Lower leg skin (tissue), 4 donors: ENCODE measurements around the gene FNIP2. TPM values are rescaled to one million over a fixed set of nuclear protein-coding genes. Genes with fewer than 3 reads are reported as not detected.

Experiments
- DNase-seq, 2 donors: peaks; one replicate each; pipeline ENCODE4 v3.0.0-alpha.2; 2019; ENCODE audit warnings: low spot score in 2 of 2
- H3K4me3 ChIP-seq: fragments of 200-600 bp; sonication (generic); 2 replicates; pipeline ENCODE4 v1.5.1; 2017; ENCODE audit warnings: mild to moderate bottlenecking, low read depth; ENCODE audit not compliant: poor library complexity, severe bottlenecking
- CTCF ChIP-seq, 3 donors: fragments of 450-650 bp; IDR thresholded peaks; one replicate each; pipeline ENCODE4 v1.5.1; 2016; ENCODE audit warnings: antibody characterized with exemption in 3 of 3, mild to moderate bottlenecking in 3 of 3, moderate library complexity in 2 of 3
- POLR2A ChIP-seq, 2 donors: fragments of 450-650 bp; IDR thresholded peaks; one replicate each; pipeline ENCODE4 v1.6.1; 2016 to 2017; ENCODE audit warnings: antibody characterized with exemption in 2 of 2, mild to moderate bottlenecking in 1 of 2, moderate library complexity in 1 of 2
- WGBS, 2 donors: methylation state at CpG; one replicate each; pipeline ENCODE4 v1.1.5; 2018; 5-methylcytosine and 5-hydroxymethylcytosine counted together
- intact Hi-C: fragments of 100-400 bp; cut with DNase I; formaldehyde crosslinking; loops from one replicate; pipeline ENCODE4 v1.15.0; 2023; ENCODE audit warnings: low total_unique reads
- total RNA-seq, 4 donors: library from RNA; depleted of rRNA; stranded (reverse); fragments of >200 nt; gene quantifications; one replicate each; pipeline ENCODE4 v1.1.0, GENCODE V29; 2016

FNIP2 gene
- total RNA-seq, 4 donors from 2014 or later, result 20.5 to 47.5 (median 38.8) TPM

- TF ChIP-seq CTCF (IDR thresholded peaks at IDR 0.05), result no peak
- no peak for TF ChIP-seq POLR2A (IDR thresholded peaks at IDR 0.05)
- intact Hi-C loops, result loop anchor here (5.0 kb wide), 2 partner anchors 117 to 323 kb away; no protein-coding TSS in a partner anchor
- DNase-seq, result no peak
- no peak overlapping the region for H3K4me3 ChIP-seq
- 80 to 85% methylated on average over 2 of the region's 2 CpGs for WGBS, 2 donors
Measured at GRCh38 chr4:158849681-158850080, 80.9 kb downstream of the FNIP2 start.

GRCh38 chr4:158850371-158850770 lies 81.5 kb downstream of the FNIP2 start:
- TF ChIP-seq CTCF (IDR thresholded peaks at IDR 0.05), result no peak
- no peak for DNase-seq
- H3K4me3 ChIP-seq, result no peak overlapping the region
- intact Hi-C loops, result loop anchor here (5.0 kb wide), 1 partner anchor 322 kb away; no protein-coding TSS in a partner anchor

- TF ChIP-seq POLR2A (IDR thresholded peaks at IDR 0.05), result no peak
- TF ChIP-seq CTCF (IDR thresholded peaks at IDR 0.05), result no peak
- 46 to 49% methylated on average over 7 of the region's 7 CpGs for WGBS, 2 donors
- intact Hi-C loops, result loop anchor here (5.0 kb wide), 1 partner anchor 321 kb away; no protein-coding TSS in a partner anchor
- no peak overlapping the region for H3K4me3 ChIP-seq
- peak in 1 of 2 donors; percentile 49 for DNase-seq
Measured at GRCh38 chr4:158850800-158851644, 82.2 kb downstream of the FNIP2 start.

- H3K4me3 ChIP-seq, result no peak overlapping the region
- 91 to 96% methylated on average over 6 of the region's 6 CpGs for whole genome bisulfite sequencing, 2 donors
- intact Hi-C loops, result loop anchor here (5.0 kb wide), 1 partner anchor 318 kb away; no protein-coding TSS in a partner anchor
- TF ChIP-seq POLR2A (IDR thresholded peaks at IDR 0.05), result no peak
- TF ChIP-seq CTCF (IDR thresholded peaks at IDR 0.05), result no peak
- DNase-seq, result no peak
Measured at GRCh38 chr4:158854236-158854635, 85.4 kb downstream of the FNIP2 start.

DNA sequence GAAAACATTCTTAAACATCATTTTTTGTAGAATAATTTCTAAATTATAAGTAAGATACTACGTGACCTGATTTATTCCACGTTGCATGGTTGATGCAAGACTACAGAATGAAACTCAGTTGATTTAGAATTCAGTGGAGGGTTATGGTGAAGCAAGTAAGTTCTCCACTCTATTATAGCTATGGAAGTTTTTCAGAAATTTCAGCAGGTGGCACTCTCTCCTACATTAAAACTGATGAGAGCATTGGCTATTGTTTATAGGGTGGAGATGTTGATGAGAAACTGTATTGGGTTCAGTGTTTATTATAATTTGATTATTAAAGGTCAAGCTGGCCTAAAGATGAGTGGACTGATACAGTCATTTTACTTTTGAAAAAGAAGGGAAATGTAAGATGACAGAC lies 88.0 kb downstream of the FNIP2 start:
- no peak overlapping the region for H3K4me3 ChIP-seq
- no peak for DNase-seq
- intact Hi-C loops, result no loop called here
- TF ChIP-seq CTCF (IDR thresholded peaks at IDR 0.05) (no peak), POLR2A (IDR thresholded peaks at IDR 0.05) (no peak)
- WGBS, 2 donors, result 69 to 76% methylated on average over 2 of the region's 2 CpGs
